ENCODE results near the gene SPATA32. TPM values are rescaled to one million over a fixed set of nuclear protein-coding genes. Genes with fewer than 3 reads are reported as not detected.

Gene SPATA32
- total RNA-seq, 2 experiments from 2014 or later, result 0.12 TPM; not detected in 1

DNA sequence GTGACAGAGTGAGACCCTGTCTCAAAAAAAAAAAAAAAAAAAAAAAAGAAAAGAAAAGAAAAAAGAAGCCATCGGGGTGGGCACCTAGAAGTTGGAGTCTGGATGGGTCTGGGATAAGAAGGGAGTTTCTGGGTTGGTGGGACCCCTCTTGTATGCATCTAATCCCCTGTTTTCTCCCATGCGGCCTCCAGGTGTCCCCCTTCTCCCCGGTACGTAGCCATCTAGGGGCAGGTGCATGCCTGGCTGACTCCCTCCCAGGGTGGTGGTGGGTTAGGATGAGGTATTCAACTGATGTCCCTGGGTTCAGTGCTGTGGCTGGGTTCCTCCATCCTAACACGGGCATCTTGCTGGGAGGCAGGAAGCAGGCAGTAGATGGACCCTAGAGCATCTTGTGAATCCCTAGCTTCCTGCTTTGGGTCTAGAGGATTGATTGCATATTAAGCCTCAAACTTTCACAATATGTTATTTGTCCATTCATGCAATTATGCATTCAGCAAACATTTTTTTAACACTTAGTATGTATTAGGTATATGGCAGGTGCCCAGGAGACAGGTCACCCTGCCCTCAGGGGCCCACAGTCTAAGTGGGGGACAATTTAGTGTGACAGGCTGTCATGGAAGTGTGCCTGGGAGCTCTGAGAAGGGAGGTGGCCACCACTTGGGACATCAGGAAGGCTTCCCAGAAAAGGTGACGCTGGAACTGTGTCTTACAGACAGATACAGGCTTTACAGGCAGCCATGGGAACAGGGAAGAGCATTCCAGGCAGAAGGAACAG lies 27.1 kb downstream of the SPATA32 start:
- no peak overlapping the region for H3K4me3 Mint-ChIP-seq
- peaks cover 71% of the 10 kb centered on the region for H3K4me1 Mint-ChIP-seq (ENCODE audit: low read depth)
- H3K36me3 Mint-ChIP-seq, result peaks cover 74% of the 10 kb centered on the region

DNA sequence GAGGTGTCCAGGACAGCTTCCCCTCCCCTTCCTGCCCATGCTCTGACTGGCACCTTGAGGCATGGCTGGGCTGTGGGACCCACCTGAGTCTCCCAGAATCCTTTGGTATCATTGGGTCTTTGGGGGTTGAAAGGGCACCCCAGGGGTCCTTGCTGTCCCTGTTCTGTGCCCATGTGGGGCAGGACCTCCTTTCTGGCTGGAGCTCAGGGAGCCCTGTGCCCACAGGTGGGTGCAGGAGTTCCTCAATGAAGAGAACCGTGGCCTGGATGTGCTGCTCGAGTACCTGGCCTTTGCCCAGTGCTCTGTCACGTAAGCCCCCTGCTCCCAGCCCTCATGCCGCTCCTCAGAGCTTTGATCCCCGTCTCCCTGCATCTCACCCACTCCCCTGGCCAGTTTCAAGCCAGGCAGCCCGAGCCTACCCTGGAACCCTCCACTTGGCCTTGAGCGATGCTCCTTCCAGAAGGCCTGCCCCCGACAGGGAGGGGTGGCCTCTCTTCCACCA lies 28.4 kb downstream of the SPATA32 start:
- ChIA-PET POLR2A (interaction anchor here (1.0 kb wide), 1 partner anchor 12 kb away, joined by 3 read pairs; the partner anchor contains the start of gene FMNL1), CTCF (interaction anchor here (0.6 to 12.6 kb wide), 4 partner anchors 13 to 151 kb away, joined by 3 to 488 read pairs (median 6); partner anchors contain the start of genes ACBD4 and FMNL1)
- H3K36me3 Mint-ChIP-seq, result peaks cover 63% of the 10 kb centered on the region
- peaks cover 79% of the 10 kb centered on the region for H3K4me1 Mint-ChIP-seq (ENCODE audit: low read depth)
- no peak for DNase-seq
- H3K27ac Mint-ChIP-seq, result peak overlapping the region; percentile 73
- intact Hi-C loops (cut with micrococcal nuclease), result no loop called here
- H3K27me3 Mint-ChIP-seq, result no peaks in the 10 kb centered on the region
- no peak overlapping the region for H3K4me3 Mint-ChIP-seq
- no peaks in the 10 kb centered on the region for H3K9me3 Mint-ChIP-seq

More for the DNA sequence above, 27.1 kb downstream of the SPATA32 start:
- CTCF ChIA-PET, result interaction anchor here (0.6 to 12.6 kb wide), 20 partner anchors 10 to 158 kb away, joined by 3 to 488 read pairs (median 5); partner anchors contain the start of genes ACBD4 and FMNL1
- H3K27ac Mint-ChIP-seq, result peak overlapping the region; percentile 73
- intact Hi-C loops (cut with micrococcal nuclease), result loop anchor here (1.0 kb wide), 1 partner anchor 16 kb away; no protein-coding TSS in a partner anchor
- H3K9me3 Mint-ChIP-seq, result no peaks in the 10 kb centered on the region
- POLR2A ChIA-PET, result interaction anchor here (1.2 to 3.3 kb wide), 3 partner anchors 9 to 15 kb away, joined by 6 to 21 read pairs (median 16); partner anchors contain the start of gene FMNL1
- peak; percentile 59 for DNase-seq
- no peaks in the 10 kb centered on the region for H3K27me3 Mint-ChIP-seq

DNA sequence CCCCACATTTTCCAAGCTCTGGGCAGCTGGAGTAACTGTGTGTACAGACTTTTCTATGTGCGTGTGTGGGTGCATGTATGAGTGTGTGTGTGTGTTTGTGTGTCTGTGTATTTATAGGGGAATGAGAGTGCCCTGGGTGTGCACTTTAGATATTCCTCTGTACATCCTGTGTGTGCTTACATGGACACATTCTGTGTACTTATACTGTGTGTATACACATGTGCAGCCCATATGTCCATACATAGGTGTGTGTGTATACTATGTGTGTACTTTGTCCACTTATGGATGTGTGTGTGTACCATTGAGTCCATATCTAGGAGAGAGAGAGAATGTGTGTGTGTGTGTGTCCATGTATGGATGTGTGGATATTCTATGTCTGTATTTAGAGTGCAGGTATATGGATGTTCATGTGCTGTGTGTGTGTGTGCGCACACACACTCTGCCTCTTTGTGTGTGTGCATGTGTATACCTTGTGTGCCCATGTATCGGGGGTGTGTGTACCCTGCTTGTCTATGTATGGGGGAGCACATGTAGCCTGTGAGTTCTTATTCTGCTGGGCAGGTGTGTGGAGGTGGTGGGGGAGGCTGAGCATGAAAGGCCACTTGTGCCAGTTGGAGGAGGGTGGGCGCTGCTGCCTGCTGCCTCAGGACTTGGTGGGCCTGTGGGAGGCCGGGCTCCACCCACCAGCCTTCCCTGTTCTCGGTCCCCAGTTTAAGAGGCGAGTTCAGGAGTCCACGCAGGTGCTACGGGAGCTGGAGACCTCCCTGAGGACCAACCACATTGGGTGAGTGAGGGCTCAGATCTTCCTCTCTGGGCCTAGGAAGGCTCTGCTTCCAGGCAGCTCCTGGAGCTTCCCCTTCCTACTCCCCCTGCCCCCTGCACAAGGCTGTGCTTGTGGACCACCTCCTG lies 29.1 kb downstream of the SPATA32 start:
- Mint-ChIP-seq H3K4me1 (ENCODE audit: low read depth) (peaks cover 81% of the 10 kb centered on the region), H3K36me3 (peaks cover 56% of the 10 kb centered on the region), H3K27ac (peak overlapping the region; percentile 100), H3K4me3 (peak overlapping the region; percentile 65), H3K27me3 (no peaks in the 10 kb centered on the region), H3K9me3 (no peaks in the 10 kb centered on the region)
- intact Hi-C loops (cut with micrococcal nuclease), result no loop called here
- no peak for DNase-seq
- CTCF ChIA-PET, result interaction anchor here (0.6 to 12.6 kb wide), 11 partner anchors 8 to 152 kb away, joined by 3 to 488 read pairs (median 5); partner anchors contain the start of genes ACBD4, FMNL1, HEXIM1 and MAP3K14
- POLR2A ChIA-PET, result interaction anchor here (1.0 to 5.2 kb wide), 2 partner anchors 11 to 12 kb away, joined by 3 to 75 read pairs; partner anchors contain the start of gene FMNL1

DNA sequence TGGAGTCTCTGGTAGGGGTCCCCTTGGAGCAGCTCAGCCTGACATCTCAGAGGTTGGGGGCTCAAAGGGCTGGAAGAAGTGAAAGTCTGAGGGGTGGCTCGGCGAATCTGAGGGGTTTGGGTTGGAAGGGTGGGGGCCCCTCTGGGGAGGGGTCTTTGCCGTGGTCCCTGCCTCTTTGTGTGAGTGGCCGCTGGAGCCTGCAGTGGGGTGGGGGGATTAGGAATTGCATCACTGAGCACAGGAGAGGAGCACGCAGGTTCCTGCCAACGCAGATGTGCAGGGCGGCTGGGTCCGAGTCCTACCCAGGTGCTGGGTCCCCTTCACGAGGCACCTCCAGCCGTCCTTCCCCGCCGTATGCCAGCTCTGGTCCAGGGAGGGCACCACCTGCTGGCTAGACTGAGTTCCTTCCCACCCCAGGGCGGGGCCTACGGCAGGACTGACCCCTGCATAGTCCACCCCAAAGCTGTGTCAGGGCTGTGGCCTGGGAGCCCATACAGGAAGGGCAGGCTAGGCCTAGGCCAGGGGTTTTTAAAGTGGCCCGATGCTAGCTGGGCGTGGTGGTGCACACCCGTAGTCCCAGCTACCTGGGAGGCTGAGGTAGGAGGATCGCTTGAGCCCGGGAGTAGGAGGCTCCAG lies 30.3 kb downstream of the SPATA32 start:
- Mint-ChIP-seq H3K9me3 (no peaks in the 10 kb centered on the region), H3K27ac (peak overlapping the region; percentile 100), H3K4me3 (peak overlapping the region; percentile 65), H3K4me1 (ENCODE audit: low read depth) (peaks cover 88% of the 10 kb centered on the region), H3K27me3 (no peaks in the 10 kb centered on the region), H3K36me3 (peaks cover 50% of the 10 kb centered on the region)
- ChIA-PET CTCF (interaction anchor here (0.6 to 12.6 kb wide), 14 partner anchors 9 to 153 kb away, joined by 3 to 488 read pairs (median 4); partner anchors contain the start of genes ACBD4, FMNL1, HEXIM1 and MAP3K14), POLR2A (interaction anchor here (1.4 to 5.2 kb wide), 4 partner anchors 11 to 96 kb away, joined by 3 to 75 read pairs (median 28); partner anchors contain the start of genes ACBD4, FMNL1 and HEXIM1)
- peak; percentile 60 for DNase-seq
- intact Hi-C loops (cut with micrococcal nuclease), result no loop called here

DNA sequence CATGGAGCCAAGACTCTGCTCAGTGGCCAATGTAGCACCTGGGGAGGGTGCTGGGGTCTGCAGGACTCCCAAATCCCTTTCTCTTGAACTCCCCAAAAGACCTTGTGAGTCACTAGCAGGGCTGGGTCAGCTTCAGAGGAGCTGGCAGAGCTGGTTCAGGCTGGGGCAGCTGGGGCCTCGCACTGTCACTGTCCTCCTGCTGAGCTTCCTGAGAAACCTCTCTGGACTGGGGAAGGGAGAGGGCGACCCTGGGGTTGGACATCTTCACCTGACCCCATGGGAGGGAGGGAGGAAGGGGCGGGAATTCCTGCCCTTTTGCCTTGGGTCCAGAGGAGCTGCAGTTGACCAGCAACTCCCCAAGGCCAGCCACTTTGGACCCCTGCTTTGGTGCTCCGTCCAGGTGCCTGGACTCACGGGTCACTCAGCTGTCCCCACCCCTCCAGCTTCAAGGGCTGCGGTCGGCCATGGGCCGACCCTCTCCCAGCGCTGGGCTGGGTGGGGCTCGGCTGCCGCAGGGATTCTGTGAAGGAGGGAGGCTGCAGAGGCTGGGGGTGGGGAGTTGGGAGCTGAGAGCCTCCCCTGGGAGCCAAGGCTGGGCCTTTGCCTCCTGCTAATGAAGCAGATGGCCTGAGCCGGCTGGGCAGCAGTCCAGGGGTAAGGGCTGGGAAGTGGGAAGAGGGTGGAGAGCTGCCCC lies 31.0 kb downstream of the SPATA32 start:
- H3K4me1 Mint-ChIP-seq (ENCODE audit: low read depth), result peaks cover 91% of the 10 kb centered on the region
- DNase-seq, result no peak
- peak overlapping the region; percentile 100 for H3K4me3 Mint-ChIP-seq
- H3K9me3 Mint-ChIP-seq, result no peaks in the 10 kb centered on the region
- ChIA-PET POLR2A (interaction anchor here (1.4 to 5.2 kb wide), 4 partner anchors 10 to 96 kb away, joined by 3 to 75 read pairs (median 28); partner anchors contain the start of genes ACBD4, FMNL1 and HEXIM1), CTCF (interaction anchor here (0.6 to 12.6 kb wide), 14 partner anchors 10 to 154 kb away, joined by 3 to 488 read pairs (median 4); partner anchors contain the start of genes ACBD4, FMNL1, HEXIM1 and MAP3K14)
- H3K27ac Mint-ChIP-seq, result peak overlapping the region; percentile 100
- no peaks in the 10 kb centered on the region for H3K27me3 Mint-ChIP-seq
- H3K36me3 Mint-ChIP-seq, result peaks cover 55% of the 10 kb centered on the region
- intact Hi-C loops (cut with micrococcal nuclease), result no loop called here

DNA sequence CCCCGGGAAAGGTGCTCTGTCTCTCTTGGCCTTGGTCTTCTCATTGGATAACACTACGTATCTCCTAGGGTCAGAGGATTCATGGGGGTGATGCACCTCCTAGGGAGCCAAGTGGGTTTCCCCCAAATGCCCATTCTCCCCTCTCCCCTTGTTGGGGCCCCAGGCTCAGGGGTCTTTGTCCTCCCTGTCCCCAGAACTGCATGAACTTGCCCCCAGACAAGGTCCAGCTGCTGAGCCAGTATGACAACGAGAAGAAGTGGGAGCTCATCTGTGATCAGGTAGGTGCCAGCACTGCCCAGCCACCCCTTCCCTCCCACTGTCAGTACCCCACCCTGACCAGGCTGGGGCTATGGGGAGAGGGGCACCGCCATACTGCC lies 31.5 kb downstream of the SPATA32 start:
- H3K9me3 Mint-ChIP-seq, result no peaks in the 10 kb centered on the region
- H3K4me1 Mint-ChIP-seq (ENCODE audit: low read depth), result peaks cover 89% of the 10 kb centered on the region
- intact Hi-C loops (cut with micrococcal nuclease), result no loop called here
- peak overlapping the region; percentile 100 for H3K27ac Mint-ChIP-seq
- CTCF ChIA-PET, result interaction anchor here (0.6 to 12.6 kb wide), 9 partner anchors 10 to 140 kb away, joined by 3 to 488 read pairs (median 4); partner anchors contain the start of genes ACBD4, FMNL1, HEXIM1 and PLCD3
- peaks cover 51% of the 10 kb centered on the region for H3K36me3 Mint-ChIP-seq
- H3K4me3 Mint-ChIP-seq, result peak overlapping the region; percentile 100
- no peak for DNase-seq
- POLR2A ChIA-PET, result interaction anchor here (1.4 to 5.2 kb wide), 5 partner anchors 9 to 81 kb away, joined by 5 to 75 read pairs (median 10); partner anchors contain the start of genes FMNL1, HEXIM1 and HEXIM2
- H3K27me3 Mint-ChIP-seq, result no peaks in the 10 kb centered on the region

DNA sequence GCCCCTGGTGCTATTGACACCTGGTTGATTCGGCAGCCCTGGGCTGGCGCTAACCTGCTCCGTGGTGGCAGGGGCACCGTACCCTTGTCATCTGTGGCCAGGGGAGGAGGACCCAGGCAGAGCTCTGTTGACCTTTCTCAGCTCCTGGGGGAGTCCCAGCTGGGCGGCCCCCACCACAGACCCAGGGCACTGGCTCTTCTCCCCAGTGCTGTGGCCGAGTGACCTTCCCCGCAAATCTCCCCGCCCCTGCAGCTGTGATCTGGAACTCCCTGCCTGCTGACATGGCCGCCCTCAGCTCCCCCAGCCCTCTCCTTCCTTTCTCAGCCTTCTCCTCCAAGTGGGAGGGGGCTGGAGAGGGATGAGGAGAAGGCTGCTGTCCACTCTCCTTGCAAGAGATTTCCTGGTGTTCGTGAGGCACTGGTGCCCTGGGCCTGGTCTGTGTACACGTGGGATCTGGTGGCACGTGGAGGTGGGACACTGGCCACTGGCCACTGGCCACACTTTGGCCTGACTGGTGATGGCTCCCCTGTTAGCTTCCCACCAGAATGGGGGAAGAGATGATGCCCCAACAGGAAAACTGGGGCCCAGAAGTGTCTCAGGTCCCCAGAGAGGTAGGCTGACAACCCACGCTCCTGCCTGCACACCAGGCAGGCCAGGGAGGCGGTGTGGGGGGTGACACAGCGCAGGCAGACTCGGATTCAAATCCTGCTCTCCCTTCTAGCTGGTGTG lies 32.0 kb downstream of the SPATA32 start:
- Mint-ChIP-seq H3K36me3 (peaks cover 51% of the 10 kb centered on the region), H3K4me1 (ENCODE audit: low read depth) (peaks cover 89% of the 10 kb centered on the region), H3K27me3 (no peaks in the 10 kb centered on the region), H3K4me3 (peak overlapping the region; percentile 100), H3K27ac (peak overlapping the region; percentile 100), H3K9me3 (no peaks in the 10 kb centered on the region)
- CTCF ChIA-PET, result interaction anchor here (0.6 to 12.6 kb wide), 13 partner anchors 8 to 159 kb away, joined by 3 to 488 read pairs (median 4); partner anchors contain the start of genes ACBD4, FMNL1, HEXIM1 and PLCD3
- intact Hi-C loops (cut with micrococcal nuclease), result loop anchor here (1.0 to 5.0 kb wide), 3 partner anchors 17 to 168 kb away; partner anchors contain the start of genes HEXIM2 and NMT1
- DNase-seq, result peak; percentile 75
- POLR2A ChIA-PET, result interaction anchor here (0.7 to 5.2 kb wide), 10 partner anchors 9 to 128 kb away, joined by 5 to 75 read pairs (median 8); partner anchors contain the start of genes FMNL1, HEXIM1, HEXIM2 and MAP3K14

DNA sequence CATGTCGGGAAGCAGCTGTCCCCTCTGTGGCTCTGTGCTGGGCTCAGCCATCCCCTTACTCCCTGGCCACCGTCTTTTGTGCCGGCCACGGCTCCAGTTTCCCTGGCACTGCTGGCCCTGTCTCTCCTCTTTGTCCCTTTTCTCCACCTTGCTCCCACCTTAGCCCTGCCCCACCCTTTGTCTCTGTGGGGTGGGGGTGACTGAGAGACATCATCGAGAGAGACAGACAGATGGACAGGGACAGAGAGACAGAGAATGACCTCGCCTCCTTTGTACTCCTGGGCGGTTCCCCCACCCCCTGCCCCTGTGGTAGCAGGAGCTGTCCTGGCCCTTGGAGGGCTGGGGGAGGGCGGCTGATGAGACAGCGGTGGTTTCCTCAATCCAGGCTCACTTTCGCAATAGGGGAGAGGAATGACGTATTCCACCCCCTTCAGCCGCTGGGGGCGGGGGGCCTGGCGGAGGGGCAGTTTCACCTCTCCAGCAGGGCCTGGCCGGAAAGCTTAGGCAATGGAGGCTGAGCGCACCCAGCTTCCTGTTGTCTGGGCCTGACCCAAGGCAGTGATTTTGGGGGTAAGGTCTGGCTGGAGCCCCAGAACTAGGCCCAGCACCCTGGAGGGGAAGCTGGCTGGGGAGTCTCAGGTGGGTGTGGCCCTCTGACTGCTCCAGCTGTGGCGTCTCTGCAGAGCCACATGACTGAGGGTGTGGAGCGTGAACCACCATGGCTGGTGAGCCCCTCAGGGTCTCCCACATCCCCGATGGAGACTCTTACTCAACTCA lies 32.9 kb downstream of the SPATA32 start:
- peaks cover 49% of the 10 kb centered on the region for H3K36me3 Mint-ChIP-seq

More for the DNA sequence above, 32.9 kb downstream of the SPATA32 start:
- Mint-ChIP-seq H3K9me3 (no peaks in the 10 kb centered on the region), H3K27ac (peak overlapping the region; percentile 100), H3K4me1 (ENCODE audit: low read depth) (peaks cover 86% of the 10 kb centered on the region), H3K4me3 (peak overlapping the region; percentile 100), H3K27me3 (no peaks in the 10 kb centered on the region)
- CTCF ChIA-PET, result interaction anchor here (0.6 to 12.6 kb wide), 10 partner anchors 8 to 160 kb away, joined by 3 to 488 read pairs (median 6); partner anchors contain the start of genes ACBD4, FMNL1 and HEXIM1
- DNase-seq, result peak; percentile 96
- POLR2A ChIA-PET, result interaction anchor here (0.7 to 5.2 kb wide), 12 partner anchors 8 to 129 kb away, joined by 4 to 75 read pairs (median 7); partner anchors contain the start of genes FMNL1, HEXIM1, HEXIM2 and MAP3K14
- intact Hi-C loops (cut with micrococcal nuclease), result loop anchor here (1.0 to 5.0 kb wide), 3 partner anchors 18 to 167 kb away; partner anchors contain the start of genes HEXIM2 and NMT1

Measured in activated CD4-positive, alpha-beta memory T cell treated with anti-CD3 and anti-CD28 coated beads for 36 hours (primary cell).